HG02970 (cell line): ENCODE data around the gene PLSCR4.

Source experiments
- ATAC-seq: cut with Tn5 transposase; IDR thresholded peaks from one replicate; pipeline ENCODE4 v1.9.1; 2021; ENCODE audit warnings: mild to moderate bottlenecking, moderate library complexity, moderate number of reproducible peaks; ENCODE audit not compliant: unreplicated experiment, low FRiP score

PLSCR4 gene

DNA sequence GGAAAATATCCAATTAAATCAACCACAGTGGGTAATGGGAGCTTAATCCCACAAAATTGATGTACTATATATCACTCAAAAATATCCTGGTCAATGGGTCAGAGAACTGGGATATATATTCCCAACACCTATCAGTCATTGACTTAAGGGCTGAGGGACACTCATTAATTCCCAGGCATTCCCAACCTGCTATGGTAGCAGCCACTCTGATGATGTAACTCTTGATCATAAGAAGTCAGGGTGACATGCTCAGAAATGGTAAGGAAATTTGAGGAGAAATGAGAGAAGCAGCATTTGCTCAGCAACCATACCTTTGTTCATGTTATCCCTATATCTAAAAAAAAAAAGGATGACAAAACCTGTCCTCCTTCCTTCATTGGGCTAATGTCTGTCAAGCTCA is 86.8 kb downstream of the PLSCR4 start:
- ATAC-seq = no peak

DNA sequence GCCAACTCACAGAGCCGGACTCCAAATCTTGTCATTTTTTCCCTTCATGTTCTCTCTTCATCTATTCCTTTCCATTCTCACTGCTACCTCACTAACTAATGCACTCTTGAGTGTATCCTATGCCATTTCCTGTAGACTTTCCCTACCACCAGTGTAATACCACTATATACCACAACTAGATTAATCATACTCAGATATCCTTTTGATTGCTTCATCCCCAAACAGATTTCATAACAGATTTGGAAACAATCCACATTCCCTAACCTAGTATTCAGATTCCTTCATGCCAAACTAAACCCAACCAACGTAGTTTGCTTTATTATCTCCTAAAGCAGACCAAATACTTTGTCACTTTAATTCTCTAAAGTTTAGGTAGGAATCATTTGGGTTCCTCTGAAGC is 87.3 kb downstream of the PLSCR4 start:
- no peak for ATAC-seq

DNA sequence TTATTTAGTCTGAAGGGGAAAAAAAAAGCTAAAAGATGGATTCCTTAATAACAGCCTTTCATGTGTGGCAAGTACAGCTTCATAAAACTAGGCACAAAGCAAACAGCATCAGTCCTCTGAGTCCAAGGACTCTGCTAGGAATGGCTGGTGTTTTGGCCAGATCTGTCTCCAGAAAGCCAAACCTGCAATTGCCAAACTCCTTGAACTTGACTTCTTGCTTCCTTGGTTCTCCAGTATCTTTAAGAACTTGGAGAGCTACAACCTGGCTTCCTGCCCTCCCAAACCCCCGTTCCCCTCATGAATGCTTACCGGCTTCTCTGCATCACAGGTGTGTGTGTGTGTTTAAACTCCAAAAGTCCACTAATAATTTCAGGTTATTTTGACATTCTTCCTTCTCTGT is 88.3 kb downstream of the PLSCR4 start:
- no peak for ATAC-seq

DNA sequence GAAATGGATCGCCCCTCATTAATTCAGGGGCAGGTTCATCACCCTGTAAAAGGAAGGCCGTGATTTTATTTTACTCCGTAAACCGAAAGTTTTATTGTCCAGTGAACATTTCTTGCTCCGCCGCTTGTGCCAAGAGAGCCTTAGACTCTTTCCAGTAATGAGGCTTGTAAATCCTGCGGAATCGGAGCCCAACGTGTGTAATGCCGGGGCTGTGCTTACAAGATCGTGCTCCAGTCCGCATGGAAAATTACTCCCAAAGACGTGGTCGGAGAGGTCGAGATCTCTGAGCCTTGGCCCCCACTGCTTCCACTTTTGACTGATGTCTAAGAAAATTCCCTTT is 89.3 kb downstream of the PLSCR4 start:
- ATAC-seq = no peak

DNA sequence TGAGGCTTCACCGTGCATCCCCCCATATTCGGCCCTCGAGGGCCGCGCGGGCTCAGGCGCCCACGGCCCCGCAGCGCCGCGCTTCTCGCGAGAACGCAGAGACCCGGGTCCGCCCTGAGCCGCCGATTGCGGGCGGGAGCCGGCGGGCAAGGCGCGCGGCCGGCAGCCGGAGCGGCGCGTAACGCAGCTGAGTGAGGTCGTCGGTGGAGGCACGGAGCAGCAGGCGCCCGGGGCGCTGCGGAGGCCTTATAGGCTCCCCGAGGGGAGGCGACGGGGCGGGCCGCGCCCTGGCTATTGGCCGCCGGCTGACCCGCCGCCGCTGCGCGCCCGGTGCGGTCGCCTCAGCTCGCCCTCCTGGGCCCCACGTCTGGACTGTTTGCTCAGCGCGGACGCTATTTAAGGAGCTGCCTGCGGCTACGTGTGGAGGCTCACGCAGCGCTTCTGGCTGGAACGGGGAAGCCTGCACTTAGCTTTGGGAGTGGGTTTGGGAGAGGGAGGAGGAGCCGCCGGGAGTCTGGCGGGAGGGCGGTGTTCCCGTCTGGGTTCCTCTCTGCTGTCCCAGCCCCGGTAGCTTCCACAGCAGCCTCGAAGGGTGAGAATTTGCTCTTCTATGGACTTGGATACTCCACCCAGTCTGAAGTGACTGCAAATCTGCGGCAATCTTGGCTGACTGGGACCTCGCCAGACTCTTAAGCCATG is 89.8 kb downstream of the PLSCR4 start, which contains the start of gene PLOD2:
Gene PLOD2 (minus strand): TSS at position 221 of the 699 bp plus-strand sequence. CDS start 195 bp downstream, at position 26.
- ATAC-seq = peak; percentile 43

DNA sequence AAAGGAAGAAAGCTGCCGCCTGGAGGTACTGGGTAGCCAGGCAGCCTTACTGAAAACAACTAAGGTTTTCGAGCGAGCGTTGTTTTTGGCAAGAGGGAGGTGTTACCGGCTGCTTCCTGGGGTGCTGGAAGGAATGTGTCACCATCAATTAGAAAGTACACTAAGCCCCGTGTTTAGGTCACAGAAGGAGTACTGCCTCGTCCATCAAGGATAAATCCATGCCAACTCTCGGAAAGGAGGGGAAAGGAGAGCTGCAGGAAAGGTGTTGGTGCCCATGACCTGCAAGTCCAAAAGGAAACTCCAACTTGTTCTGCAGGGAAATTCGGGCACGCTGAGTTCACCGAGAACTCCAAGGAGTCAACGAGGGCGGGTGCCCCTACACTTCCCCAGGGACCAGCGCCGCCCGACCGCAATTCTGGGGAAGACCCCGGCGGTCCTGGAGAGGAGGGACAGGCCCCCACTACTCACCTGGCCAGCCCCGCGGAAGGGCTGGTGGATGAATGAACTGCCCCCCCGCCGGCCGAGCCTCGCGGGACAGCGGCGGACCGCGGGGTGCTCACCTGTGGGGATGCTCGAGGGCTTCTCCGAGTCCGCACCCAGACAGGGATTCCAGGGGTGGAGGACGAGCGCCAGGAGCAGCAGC is 90.5 kb downstream of the PLSCR4 start:
- ATAC-seq = peak; percentile 25

DNA sequence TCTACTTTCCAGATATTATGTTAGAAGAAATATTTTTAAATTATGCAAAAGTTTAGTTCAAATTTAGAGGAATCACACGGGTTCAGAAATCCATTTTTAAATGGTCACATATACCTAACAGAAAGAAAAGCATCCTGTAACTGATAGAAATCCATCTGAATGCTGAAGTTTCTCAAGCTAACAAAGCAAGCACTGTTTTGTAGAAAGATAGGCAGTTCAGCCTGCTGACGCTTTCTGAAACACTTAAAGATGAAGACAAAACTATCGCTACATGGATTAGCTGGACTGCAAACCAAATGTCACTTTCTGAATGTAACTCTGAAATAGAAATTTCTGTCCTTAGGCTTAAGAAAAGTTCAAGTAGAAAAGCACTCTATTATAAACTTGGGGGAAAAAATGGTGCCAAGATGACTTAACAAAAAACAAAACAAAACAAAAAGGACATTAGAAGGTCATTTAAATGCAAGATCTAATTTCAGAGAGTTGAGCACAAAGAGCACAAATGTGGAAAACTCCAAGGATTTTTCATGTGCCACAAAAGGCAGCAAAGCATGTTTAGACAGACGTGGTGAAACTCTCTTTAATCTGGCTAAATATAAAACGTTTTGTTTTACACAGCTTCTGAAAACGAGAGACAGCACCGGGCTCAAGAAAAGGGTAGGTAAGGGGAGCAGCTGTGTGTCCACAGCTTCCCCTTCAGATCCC is 91.1 kb downstream of the PLSCR4 start:
- no peak for ATAC-seq

DNA sequence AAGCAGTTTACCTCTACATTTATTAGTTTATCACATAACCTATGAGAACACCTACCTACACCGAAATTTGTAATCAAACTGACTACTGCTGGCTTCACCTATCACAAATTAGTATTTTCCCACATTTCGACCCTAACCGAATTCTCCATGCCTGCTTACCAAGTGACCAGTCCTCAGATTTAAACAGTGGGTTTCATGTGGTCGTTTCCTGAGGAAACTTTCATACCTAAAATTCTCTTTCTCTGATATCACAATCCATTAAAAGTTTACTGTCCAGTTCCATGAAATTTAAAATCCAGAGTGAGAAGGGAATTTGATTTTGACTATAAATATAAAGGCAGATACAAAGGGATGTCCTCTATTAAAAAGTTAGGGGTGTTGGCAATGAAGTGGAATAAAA is 91.9 kb downstream of the PLSCR4 start:
- no peak for ATAC-seq

DNA sequence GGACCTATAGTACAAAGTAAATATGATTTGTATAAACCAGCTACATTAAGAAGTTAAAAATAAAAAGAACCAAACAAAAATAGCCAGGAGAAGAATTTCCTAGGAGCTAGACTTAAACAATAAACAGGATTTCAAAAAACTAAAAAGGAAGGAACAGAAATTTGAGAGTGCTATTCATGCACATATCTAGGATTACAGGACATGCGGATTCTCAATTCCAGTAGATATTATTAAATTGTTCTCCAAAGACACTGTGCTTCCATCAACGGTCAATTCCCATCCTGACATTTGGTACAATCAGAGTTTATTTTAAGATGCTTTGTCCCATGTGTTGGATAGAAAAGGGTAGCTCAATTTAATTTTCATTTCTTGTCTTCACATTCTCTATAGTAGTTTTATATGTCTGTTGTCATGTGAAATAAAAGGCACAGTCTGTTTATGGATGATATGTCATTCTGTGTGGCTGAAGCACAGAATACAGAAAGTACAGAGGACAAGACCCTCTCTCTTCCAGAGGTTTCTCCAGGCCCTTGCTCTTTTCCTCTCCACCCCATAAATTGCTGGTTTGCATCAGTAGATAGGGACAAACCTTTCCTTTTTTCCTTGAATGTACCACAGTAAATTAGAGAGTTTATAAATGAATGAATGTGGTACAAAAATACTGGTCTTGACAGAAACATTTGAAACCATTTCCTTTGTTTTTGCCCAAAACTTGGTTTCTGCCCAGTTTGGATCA is 93.4 kb downstream of the PLSCR4 start:
- ATAC-seq = no peak

DNA sequence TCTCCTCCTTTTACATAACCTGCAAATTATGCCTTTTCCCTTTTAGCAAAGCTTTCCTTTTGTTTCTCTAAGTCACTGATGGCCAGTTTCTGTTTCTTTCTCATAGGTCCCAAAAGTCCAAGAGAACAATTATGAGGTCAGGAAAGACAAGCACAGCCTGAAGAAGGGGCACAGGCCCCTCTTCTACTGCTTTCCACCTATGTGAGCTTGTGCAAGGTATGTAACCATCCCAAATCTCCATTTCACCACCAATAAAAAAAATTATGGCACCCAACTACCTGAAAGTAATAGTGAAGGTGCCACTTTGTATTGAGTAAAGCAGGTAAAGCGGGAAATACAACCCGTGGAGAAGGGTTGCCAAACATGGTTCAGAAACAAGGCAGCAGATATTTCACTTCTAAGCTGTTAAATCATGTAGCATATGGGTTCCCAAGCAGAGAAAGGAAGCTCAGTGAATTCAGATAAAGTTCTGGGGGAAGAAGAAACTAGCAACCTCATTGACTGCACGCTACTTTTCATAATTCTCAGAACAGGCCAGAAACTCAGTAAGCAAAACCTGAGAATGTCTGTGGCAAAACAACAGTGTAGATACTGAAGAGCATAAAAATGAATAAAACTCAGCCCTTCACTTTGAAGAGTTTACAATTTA is 94.1 kb downstream of the PLSCR4 start:
- ATAC-seq = no peak

DNA sequence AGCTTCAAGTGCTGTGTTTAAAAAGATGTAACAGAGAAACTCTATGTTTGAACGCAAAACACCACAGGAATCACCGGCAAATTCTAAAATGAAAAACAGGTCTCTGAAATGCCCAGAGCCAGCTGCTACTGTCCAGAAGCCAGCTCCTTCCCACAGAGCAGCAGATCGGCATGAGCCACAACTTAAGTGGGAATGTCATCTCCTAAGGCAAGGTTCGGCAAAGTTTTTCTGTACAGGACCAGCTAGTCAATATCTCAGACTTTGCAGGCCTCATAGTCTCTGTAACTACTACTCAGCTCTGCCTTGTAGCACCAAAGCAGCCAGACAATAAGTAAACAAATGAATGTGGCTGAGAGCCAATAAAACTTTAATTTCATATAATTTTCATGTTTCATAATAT is 94.8 kb downstream of the PLSCR4 start:
- ATAC-seq = no peak

DNA sequence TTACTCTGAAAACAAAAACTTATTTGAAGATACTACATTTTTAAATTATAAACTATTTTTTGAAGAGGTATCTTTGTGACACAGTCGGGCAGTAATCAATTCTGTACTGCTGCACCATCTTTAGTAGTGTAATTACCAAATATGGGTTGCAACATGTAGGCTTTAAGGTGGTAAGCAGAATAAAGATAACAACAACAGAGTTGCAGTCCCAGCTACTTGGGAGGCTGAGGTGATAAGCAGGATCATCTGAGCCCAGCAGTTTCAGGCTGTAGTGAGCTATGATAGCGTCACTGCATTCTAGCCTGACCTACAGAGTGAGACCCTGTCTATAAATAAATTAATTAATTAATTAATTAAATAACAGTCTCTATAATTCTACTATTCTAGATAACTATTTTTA is 95.9 kb downstream of the PLSCR4 start:
- ATAC-seq = no peak

DNA sequence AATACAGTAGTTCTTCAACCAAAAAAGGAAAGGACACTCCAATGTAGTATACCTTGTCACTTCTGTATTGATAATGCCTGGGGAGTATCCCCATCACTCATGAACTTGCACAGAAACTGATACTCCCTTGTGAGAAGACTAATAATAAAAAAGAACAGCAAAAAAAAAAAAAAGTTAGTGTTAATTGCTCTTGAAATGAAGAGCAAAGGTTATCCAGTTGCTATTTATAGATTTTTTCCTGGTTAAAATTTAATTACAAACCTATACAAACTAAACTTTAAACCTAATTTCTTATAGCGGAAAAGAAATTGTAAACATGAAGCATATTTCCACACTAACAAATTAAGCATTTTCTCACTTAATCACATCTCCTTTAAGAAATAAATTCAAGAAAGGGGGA is 96.6 kb downstream of the PLSCR4 start:
- no peak for ATAC-seq

DNA sequence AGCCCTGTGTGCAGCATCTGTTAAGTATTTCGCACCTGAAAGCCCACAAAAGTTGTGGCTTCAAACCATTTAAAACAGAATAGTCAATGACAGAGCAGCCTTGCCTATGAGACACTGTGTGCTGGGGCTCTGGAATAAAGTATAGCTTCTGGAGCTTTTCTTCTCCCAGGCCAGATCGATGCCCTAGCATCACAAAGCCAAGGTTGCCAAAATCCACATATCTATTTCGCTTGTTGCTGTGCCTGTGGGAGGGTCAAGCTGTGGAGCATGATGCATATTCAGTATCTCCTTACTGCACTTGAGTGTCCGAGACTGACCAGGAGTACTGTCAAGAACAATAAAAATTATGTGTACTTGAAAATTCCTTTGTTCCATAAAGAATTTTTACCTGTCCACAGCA is 97.5 kb downstream of the PLSCR4 start:
- no peak for ATAC-seq

DNA sequence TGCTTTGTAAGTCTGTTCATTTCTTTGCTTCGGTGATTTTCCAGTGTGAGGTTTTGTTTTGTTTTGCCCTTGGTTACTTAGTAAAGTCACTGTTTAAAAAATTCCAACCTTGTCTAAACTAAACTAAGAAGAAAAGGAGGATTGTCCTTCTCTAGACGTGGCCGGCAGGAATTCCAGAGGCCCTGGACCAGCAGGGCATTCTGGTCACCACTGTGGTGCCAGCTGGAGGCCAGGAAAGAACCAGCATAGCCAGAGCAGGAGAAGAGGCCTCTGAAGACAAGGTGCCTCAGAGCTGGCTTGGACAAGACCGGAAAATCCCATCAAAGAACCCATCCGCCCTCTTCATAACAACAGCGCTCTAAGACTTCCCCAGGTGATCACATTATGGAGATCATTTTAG is 98.1 kb downstream of the PLSCR4 start:
- no peak for ATAC-seq

DNA sequence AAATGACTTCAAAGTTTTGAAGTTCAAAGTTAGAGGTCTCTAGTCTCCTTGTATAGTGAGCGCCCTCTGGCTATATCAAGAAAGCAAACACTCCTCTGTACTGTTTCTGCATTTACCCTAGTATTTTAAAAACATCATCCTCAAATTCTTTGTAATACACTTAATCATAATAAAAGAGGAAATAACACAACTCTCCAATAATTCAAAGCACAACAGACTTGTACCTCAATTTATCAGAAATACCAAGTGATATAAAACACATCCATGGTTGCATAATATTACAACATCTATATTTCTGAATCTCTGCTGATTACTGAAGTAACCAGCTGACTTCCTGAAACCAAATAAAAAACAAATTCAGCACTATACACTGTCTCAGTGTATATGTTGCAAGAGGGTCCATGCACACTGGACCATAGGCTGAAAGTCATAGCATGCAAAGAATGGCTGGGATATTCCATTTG is 102.4 kb downstream of the PLSCR4 start:
- ATAC-seq = no peak

DNA sequence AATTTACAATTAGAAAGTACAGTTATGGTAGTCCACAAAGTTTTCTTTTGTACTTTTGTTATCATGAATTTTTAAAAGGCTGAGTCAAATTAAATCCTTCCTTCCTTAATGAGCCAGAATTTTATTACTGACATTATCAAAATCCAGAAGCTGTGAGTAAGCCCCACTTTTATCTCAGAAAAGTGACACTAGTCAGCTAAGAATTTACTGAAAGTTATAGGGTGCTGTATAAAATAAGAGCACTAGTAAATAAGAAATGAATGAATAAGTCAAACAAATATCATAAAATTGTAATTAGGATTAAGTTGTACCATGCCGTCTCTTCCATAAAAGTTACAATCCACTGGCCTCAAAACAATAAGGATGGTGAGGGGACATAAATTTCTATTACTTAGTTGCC is 105.3 kb downstream of the PLSCR4 start:
- no peak for ATAC-seq

DNA sequence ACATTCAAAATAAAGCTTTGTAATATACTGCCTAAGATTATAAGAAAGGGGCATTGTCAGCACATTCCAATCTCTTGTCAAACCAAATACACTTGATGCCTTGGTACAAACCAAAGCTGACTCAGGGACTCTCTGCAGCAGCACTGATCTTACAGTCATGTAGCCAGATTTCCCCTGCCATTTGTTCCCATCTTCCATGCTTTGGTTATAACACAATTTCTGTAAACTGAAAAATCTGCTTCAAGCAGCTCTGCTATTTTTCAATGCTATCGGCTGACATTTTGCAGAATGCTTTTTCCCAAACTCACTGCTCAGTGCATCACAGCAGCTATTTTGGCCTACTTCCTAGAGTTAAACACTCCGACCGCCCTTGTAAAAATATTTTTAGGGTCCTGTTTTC is 108.1 kb downstream of the PLSCR4 start:
- ATAC-seq = no peak
